ENCODE data around the gene KCTD15. TPM values are rescaled to one million over a fixed set of nuclear protein-coding genes. Genes with fewer than 3 reads are reported as not detected.

Gene KCTD15
- total RNA-seq, 2 experiments from 2014 or later: 21.3 to 29.2 TPM

GRCh38 chr19:33774751-33775150, 21.9 kb upstream of the KCTD15 start:
- Histone ChIP-seq H3K27ac (ENCODE audit: low read depth, low read length, poor library complexity, severe bottlenecking) (no peak overlapping the region), H3K9me3 (ENCODE audit: low read length) (no peaks in the 10 kb centered on the region), H3K4me3 (ENCODE audit: low read depth, low read length, poor library complexity, severe bottlenecking) (no peak overlapping the region), H3K79me2 (ENCODE audit: insufficient read depth, low read depth, low read length) (no peaks in the 10 kb centered on the region), H3K4me1 (ENCODE audit: insufficient read depth, low read length, poor library complexity, severe bottlenecking) (no peaks in the 10 kb centered on the region), H4K20me1 (ENCODE audit: insufficient read depth, low read length) (no peaks in the 10 kb centered on the region), H3K4me2 (ENCODE audit: low read length) (no peak overlapping the region), H3K9me2 (ENCODE audit: insufficient read depth, low read length) (no peaks in the 10 kb centered on the region), H2AFZ (ENCODE audit: low read length) (no peak overlapping the region), H3K36me3 (ENCODE audit: insufficient read depth, low read length) (no peaks in the 10 kb centered on the region)
- TF ChIP-seq, protein P1, sequence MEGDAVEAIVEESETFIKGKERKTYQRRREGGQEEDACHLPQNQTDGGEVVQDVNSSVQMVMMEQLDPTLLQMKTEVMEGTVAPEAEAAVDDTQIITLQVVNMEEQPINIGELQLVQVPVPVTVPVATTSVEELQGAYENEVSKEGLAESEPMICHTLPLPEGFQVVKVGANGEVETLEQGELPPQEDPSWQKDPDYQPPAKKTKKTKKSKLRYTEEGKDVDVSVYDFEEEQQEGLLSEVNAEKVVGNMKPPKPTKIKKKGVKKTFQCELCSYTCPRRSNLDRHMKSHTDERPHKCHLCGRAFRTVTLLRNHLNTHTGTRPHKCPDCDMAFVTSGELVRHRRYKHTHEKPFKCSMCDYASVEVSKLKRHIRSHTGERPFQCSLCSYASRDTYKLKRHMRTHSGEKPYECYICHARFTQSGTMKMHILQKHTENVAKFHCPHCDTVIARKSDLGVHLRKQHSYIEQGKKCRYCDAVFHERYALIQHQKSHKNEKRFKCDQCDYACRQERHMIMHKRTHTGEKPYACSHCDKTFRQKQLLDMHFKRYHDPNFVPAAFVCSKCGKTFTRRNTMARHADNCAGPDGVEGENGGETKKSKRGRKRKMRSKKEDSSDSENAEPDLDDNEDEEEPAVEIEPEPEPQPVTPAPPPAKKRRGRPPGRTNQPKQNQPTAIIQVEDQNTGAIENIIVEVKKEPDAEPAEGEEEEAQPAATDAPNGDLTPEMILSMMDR (conservative IDR thresholded peaks at IDR 0.05; ENCODE audit: low read length): no peak
- no peak for TF ChIP-seq EZH2phosphoT487 (IDR thresholded peaks at IDR 0.05; ENCODE audit: borderline replicate concordance, low read depth, low read length)
- intact Hi-C loops (cut with micrococcal nuclease; ENCODE audit: unreplicated experiment): loop anchor here (10.0 kb wide), 1 partner anchor 540 kb away; no protein-coding TSS in a partner anchor
- DNase-seq (ENCODE audit: low spot score): no peak
- CTCF ChIA-PET (ENCODE audit: unreplicated experiment): no interaction called here
- POLR2A ChIA-PET: no interaction called here
- BruUV-seq (replicated peaks): no TSS peak

DNA sequence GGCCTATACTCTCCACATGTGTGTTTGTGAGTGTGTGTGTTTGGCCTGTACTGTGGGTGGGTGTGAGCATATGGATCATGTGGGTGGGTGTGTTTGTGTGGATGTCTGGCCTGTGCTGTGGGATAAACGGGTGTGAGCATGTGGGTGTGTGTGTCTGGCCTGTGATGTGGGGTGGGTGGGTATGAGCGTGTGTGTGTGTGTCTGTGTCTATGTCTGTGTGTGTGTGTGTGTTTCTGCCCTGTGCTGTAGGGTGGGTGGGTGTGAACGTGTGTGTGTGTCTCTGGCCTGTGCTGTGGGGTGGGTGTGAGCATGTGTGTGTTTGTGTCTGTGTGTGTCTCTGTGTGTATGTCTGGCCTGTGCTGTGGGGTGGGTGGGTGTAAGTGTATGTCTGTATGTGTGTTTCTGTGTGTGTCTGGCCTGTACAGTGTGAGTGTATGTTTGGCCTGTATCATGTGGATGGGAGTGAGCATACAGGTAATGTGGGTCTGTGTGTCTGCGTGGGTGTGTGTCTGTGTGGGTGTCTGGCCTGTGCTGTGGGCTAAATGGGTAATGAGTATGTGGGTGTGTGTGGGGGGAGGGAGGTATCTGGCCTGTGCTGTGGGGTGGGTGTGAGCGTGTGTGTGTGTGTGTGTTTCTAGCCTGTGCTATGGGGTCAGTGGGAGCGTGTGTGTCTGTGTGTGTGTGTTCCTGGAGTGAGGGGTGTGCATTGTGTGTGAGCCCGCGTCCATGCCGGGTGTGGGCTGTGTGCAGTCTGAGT, 20.8 kb upstream of the KCTD15 start:
- CTCF ChIA-PET (ENCODE audit: unreplicated experiment): no interaction called here
- Histone ChIP-seq H3K79me2 (ENCODE audit: insufficient read depth, low read depth, low read length) (no peaks in the 10 kb centered on the region), H4K20me1 (ENCODE audit: insufficient read depth, low read length) (no peaks in the 10 kb centered on the region), H3K4me3 (ENCODE audit: low read depth, low read length, poor library complexity, severe bottlenecking) (no peak overlapping the region), H3K27ac (ENCODE audit: low read depth, low read length, poor library complexity, severe bottlenecking) (no peak overlapping the region), H3K4me2 (ENCODE audit: low read length) (no peak overlapping the region), H3K36me3 (ENCODE audit: insufficient read depth, low read length) (no peaks in the 10 kb centered on the region), H3K9me2 (ENCODE audit: insufficient read depth, low read length) (no peaks in the 10 kb centered on the region), H2AFZ (ENCODE audit: low read length) (no peak overlapping the region), H3K9me3 (ENCODE audit: low read length) (no peaks in the 10 kb centered on the region), H3K4me1 (ENCODE audit: insufficient read depth, low read length, poor library complexity, severe bottlenecking) (no peaks in the 10 kb centered on the region)
- TF ChIP-seq, protein P1 (conservative IDR thresholded peaks at IDR 0.05; ENCODE audit: low read length): no peak
- no peak for TF ChIP-seq EZH2phosphoT487 (IDR thresholded peaks at IDR 0.05; ENCODE audit: borderline replicate concordance, low read depth, low read length)
- intact Hi-C loops (cut with micrococcal nuclease; ENCODE audit: unreplicated experiment): loop anchor here (10.0 kb wide), 1 partner anchor 541 kb away; no protein-coding TSS in a partner anchor
- BruUV-seq (replicated peaks): no TSS peak
- DNase-seq (ENCODE audit: low spot score): no peak
- POLR2A ChIA-PET: no interaction called here

DNA sequence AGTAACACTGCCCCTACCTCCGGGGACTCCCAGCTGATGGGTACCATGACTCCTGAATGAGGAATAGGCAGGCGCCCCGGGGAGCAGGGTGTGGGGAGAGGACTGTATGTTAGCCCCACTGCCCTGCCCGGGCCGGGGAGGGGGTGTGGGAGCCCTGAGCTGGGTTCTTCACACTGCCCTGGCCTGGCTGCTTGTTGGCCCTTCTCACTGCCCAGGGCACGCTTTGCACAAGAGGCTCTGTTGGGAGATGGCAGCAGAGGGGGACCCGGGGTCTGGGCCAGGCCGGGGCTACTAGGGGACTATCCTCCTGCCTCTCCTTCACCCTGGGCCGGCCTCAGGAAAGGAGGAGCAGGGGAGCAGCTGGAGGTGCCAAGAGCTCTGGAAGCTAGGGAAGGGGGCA, 19.3 kb upstream of the KCTD15 start:
- Histone ChIP-seq H4K20me1 (ENCODE audit: insufficient read depth, low read length) (no peaks in the 10 kb centered on the region), H3K27ac (ENCODE audit: low read depth, low read length, poor library complexity, severe bottlenecking) (no peak overlapping the region), H2AFZ (ENCODE audit: low read length) (no peak overlapping the region), H3K9me2 (ENCODE audit: insufficient read depth, low read length) (no peaks in the 10 kb centered on the region), H3K36me3 (ENCODE audit: insufficient read depth, low read length) (no peaks in the 10 kb centered on the region), H3K4me2 (ENCODE audit: low read length) (no peak overlapping the region), H3K9me3 (ENCODE audit: low read length) (no peaks in the 10 kb centered on the region), H3K4me3 (ENCODE audit: low read depth, low read length, poor library complexity, severe bottlenecking) (no peak overlapping the region), H3K4me1 (ENCODE audit: insufficient read depth, low read length, poor library complexity, severe bottlenecking) (no peaks in the 10 kb centered on the region), H3K79me2 (ENCODE audit: insufficient read depth, low read depth, low read length) (no peaks in the 10 kb centered on the region)
- POLR2A ChIA-PET: no interaction called here
- intact Hi-C loops (cut with micrococcal nuclease; ENCODE audit: unreplicated experiment): loop anchor here (10.0 kb wide), 1 partner anchor 543 kb away; no protein-coding TSS in a partner anchor
- CTCF ChIA-PET (ENCODE audit: unreplicated experiment): interaction anchor here (0.6 to 0.9 kb wide), 2 partner anchors 319 to 357 kb away, joined by 3 to 4 read pairs; no protein-coding TSS in a partner anchor
- no peak for TF ChIP-seq EZH2phosphoT487 (IDR thresholded peaks at IDR 0.05; ENCODE audit: borderline replicate concordance, low read depth, low read length)
- TF ChIP-seq, protein P1 (conservative IDR thresholded peaks at IDR 0.05; ENCODE audit: low read length): no peak
- no peak for DNase-seq (ENCODE audit: low spot score)
- BruUV-seq (replicated peaks): no TSS peak
